HG02623 (cell line): ENCODE data around the gene ERBB4.

ENCODE experiments used
- ATAC-seq: cut with Tn5 transposase; IDR thresholded peaks from one replicate; pipeline ENCODE4 v1.9.1; 2021; ENCODE audit warnings: moderate library complexity; ENCODE audit not compliant: unreplicated experiment

Gene ERBB4

DNA sequence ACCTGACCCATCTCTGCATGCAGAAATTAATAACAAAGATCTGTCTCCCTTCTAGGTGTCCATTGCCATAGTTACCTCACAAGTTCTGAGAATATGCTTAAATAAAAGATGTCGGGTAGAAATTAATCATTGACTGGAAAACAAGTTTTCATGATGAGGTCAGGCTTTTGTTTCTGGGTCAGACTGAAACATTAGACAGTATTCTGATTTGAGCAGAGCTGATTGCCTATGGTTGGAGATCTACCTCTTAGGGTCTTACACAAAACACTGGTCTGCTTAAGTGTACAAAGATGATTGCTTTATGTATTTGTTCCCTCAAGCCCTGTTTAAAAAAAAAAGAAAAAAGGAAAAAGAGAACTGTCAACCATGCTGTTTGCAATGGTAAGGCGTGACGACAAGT lies 1025.8 kb downstream of the ERBB4 start:
- ATAC-seq, result no peak

DNA sequence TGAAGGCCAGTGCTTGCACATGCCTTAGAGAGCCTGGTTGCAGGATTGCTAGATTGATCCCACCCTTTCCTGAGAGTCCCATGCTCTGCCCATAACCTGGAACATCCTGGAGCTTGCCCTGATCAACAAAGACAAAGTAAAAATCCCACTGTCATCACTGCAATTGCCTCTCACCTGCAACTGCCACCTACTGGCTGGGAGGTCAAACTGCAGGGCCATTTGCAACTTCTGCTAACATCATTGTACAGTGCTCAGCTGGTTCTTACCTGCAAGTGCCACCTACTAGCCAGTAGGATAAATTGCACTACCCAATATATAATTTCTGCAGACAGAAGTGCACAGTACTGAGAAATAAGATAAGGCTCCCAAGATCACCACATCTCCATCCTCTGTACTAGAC lies 1034.7 kb downstream of the ERBB4 start:
- peak; percentile 48 for ATAC-seq

DNA sequence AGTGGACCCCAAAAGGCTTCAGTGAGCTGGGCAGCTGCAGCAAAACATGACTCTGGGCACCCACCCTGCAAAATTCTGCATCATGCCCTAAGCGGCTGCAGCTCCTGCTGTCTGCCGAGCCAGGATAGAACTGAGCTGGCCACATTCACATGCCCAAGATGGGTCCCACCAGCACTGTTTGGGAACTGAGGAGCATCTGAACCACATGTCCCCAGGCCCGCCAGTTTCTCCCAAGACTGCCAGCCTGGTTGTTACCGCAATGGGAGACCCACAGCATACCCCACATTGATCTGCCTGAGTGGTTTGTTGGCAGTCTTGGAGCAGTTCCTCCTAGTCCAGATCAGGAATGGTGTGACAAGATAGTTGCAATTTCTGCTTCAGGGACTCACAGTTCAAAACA lies 1035.4 kb downstream of the ERBB4 start:
- no peak for ATAC-seq

DNA sequence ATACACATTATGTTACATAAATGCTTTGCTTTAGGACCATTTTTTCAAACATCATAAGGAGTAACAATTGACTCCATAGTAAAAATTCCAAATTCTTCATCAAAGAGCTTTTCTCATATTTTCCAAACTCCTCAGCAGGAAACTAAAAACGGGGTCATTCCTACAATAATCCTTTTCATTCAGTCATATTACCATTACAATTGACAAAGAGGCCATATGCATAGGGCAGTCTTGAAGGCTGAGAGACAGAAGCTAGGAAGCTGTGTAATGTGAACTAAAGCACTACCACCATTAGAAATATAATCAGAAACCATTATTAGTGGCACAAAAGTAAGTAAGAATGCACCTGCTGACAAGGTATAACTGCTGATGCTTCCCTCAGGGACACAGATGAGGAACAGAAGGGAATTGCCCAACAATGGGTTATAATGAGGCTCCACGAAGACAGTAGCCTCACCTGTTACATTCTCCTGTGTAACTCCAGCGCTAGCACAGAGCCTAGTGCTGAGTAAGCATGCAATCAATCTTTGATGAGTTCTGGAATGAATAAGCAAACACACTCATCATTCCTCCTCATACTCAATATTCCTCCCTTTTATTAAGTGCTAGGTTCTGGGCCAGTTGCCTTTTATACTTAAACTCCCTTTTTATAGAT lies 1039.9 kb downstream of the ERBB4 start:
- no peak for ATAC-seq

DNA sequence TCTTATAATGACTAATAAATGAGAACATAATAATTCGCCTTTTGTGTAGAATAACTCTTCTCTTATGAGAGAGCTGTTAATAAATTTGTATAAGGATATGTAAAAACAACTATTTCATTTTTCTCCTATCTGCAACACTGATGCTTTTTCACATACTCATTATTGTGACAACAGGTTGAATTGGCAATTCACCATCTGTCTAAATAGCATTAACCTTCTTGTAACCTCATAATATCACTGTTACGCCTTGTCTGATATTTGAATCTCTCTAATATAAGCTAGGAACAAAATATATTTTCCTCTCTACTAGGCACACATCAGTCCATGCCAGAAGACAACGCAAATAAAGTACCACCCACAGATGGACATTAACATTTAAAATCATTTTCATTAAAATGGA lies 1043.3 kb downstream of the ERBB4 start:
- no peak for ATAC-seq

DNA sequence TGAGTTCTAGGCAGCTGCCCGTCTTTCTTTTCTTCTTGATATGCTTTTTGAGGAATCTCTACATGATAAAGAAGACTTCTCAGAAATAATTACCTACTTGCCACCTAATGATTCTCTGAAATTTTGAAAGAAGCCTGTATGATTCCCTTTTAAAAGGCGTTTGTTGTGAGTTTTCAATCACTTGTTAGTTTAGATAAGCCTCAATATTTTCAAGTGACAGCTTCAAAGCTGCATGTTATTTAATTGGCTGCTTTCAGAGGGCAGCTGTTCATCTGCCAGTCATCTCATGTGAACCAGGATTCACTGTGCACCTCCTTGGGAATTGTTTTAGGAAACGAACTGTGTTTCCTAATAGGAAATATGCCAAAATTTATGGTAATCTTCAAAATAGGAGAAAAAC lies 1044.1 kb downstream of the ERBB4 start:
- no peak for ATAC-seq

DNA sequence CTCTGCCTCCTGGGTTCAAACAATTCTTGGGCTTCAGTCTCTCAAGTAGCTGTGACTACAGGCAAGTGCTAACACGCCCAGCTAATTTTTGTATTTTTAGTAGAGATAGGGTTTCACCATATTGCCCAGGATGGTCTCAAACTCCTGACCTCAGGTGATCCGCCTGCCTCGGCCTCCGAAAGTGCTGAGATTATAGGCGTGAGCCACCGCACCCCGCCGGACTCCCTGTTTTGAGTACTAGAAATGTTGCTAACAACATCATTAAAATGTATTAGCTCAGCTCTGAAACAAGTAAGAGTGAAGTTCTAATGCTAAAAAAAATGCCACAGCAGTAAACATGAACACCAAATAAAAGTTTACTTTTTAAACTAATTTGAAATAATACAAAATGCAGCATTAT lies 1044.5 kb downstream of the ERBB4 start:
- no peak for ATAC-seq

DNA sequence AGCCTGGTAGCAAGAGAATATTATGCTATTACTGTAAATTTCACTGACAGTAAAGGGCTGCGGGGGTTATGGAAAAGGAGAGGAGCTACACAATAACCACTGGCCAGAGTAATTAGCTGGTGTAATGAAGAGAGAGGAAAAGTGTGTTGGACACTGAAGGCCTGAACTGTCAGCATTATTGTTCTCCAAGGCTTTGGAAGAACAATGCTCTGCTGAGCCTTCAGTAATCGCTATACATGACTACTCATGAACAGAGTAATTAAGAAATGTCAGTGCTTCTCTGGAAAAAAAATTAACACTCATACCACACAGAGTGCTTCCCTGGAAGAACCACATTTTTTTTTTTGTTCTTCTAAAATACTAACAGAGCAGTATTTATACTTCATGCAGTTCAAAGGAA lies 1050.9 kb downstream of the ERBB4 start:
- no peak for ATAC-seq

DNA sequence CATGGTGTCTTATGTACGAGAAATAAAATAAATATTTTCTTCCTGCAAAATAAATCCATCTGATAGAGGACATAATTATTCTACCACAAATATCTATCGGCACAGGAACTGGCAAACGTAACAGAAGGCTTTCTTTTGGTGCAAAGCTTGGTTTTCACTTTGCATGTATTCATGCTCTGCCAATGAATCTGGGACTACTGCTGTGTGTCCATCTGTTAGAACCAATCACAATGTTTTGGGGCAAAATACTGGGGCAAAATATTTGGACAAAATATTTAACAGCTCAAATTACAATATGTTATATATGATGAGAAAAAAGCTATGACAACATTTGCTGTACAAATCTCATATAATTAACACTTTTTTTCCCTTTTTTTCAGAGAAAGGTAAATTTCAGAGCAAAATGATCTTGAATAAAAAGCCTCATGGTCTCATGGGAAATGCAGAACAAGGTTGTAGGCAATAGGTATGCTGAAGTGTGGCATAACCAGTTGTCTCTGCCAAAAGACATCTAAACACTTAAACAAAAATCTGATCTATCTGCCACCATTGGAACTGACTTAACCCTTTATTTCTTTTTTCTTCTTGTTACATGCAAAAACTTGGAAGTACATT lies 1059.0 kb downstream of the ERBB4 start:
- no peak for ATAC-seq

DNA sequence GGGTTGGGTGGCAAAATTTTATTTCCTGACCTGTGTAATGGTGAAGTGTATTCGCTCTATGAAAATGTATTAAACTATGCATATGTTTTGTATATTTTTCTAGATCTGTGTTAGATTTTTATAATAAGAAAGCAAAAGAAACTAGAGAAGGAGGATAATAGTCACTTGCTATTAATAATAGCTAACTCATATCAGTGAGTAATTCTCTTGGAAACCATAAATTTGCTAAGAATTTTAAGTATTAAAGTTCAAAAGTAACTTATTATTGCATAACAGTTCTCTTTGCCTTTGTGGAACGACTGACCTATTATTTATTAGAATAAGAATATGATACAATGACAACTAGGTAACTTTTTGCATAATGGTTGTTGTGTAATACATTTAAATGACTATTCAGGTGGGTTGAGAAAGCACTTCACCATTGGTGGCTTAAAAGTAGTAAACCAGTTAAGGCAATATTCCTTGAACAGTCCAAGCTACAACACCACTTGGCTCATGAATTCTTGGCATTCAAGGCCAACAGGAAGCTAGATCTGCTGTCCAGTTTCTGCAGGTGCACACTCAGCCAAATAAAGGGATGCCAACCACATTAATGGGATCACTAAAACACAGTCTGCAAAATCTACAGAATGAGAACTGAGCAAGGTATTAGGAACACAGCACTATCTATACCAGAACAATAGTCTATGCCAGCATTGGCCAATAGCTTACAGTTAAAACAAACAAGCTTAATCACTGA lies 1060.9 kb downstream of the ERBB4 start:
- no peak for ATAC-seq

DNA sequence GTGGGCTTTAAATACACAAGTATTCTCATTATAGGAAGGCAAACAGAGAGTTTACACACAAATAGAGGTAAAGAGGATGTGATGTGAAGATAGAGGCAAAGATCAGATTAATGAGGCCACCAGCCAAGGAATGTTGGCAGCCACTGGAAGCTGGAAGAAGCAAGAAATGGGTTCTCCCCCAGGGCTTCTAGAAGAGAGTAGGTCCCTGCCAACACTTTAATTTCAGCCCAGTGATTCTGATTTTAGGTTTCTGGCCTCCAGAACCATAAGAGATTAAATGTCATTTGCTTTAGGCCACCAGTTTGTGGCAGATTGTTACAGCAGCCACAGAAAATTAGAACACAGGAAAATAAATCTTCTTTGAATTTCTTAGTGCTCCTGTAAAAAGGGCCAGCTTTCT lies 1065.5 kb downstream of the ERBB4 start:
- ATAC-seq, result no peak

DNA sequence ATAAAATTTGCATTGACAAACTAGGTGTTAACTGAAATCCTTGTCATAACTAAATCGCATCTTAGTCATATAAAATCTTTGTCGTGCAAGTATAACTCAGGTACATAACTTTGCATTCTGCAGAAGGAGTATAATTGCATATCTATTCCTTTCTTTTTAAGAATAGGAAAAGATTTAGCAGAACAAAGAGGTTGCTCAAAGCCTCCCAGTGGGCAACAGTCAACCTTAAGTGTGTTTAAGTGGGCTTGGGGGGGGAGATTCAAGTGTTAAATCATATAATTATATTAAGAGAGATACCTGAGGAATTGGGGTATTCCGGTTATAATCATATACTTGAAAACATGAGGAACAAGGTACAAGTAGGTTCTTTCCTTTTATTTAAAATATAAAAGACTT lies 1068.9 kb downstream of the ERBB4 start:
- no peak for ATAC-seq

DNA sequence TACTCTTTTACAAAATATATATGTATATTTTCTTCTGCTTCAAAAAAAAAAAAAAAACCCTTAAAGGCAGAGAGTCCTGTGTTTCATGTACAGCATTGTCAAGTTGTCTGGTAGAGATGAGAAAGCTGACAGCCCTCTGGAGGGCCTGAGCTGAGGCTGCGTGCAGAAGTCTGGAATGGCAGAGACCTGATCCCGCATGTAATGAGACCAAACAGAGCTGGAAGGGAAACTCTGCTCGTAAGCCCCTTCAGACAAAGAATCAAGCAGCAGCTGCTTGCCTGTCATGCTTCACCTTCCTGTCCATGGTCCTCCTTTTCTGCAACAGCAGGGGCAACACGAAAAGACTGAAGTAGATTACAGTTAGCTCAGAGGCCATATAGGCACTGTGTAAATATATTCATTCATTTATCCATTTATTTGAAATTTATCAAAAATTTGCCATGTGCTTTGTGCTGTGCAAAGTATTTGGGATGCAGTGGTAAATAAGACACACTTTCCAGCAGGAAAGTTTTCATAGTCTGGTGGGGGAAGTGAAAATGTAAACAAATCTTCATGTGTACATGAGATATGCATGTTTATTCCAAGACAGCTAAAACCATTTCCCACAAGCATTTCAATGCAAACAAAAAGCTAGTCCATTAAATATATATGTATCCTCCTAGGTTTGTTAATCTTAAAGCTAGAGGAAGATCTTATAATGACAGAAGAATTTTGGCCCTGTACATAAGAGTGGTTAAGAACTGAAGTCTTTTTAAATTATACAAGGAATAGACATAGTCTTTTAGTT lies 1069.5 kb downstream of the ERBB4 start:
- no peak for ATAC-seq

DNA sequence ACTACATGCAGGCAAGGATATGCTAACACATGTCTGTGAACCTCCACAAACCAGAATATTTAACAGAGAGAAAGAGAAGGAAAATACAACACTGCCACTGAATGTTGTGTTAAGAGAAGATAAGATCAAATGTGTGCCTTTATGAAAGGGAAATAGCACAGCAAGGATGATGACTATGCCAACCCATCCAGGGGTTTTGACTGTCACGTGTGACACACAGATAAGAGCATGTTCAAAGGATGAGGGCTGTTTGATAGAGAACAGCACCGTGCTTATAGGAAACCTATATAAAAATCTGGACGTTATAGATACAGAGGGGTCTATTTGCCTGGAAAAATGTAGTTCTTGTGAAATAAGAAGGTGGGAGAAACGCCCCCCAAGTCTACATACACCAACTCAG lies 1070.4 kb downstream of the ERBB4 start:
- no peak for ATAC-seq

DNA sequence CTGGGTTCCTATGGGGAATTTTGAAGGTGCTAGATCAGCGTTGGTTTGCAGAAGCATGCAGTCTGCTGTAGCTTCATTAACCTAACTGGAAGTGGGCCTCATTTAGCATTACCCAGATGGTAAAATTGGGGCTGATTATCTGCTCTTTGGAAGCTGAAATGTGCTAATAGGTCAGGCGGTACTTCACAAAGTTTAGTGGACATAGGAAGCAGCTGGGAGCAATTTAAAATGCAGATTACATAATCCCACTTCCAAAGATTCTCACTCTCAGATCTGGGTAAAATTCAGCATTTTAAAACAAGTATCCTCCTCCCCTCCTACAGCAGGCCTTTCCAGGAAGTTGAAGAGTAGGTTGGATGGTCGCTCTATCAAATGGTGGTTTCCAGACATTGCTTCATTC lies 1075.2 kb downstream of the ERBB4 start:
- no peak for ATAC-seq

DNA sequence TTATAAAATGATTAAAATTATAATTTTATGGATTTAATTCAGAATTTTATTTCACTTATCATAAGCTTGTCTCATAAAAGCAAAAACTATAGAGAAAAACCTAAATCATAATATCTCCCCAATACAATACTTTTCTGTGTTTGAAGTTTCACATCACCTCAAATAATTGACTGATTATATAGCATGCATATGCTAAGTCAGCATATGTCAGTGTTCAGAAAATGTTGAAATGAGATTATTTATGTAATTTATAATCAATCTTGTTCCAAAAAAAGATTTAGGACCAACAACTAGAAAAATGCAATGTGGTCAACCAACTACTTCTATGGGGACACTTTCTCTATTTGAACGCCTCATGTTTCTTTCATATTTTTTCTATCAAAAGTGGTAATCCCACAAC lies 1079.6 kb downstream of the ERBB4 start:
- no peak for ATAC-seq

DNA sequence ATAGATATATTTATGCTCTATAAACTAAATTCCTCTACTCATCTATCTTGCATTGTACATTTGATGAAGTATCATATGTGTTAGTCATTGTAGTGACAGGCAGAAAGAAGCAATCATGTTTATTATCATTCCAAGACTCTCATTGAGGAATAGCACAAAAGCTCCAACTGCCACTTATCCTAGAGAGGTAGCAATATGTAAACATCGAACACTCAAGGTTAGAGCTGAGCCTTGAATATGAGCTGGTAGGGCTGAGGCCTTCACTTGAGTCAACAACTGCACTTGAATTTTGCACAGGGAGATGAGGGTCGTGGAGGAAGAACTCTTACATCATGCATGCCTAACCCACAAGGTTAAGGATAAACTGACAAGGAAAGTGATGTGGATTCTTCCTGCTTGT lies 1081.3 kb downstream of the ERBB4 start:
- ATAC-seq, result no peak

DNA sequence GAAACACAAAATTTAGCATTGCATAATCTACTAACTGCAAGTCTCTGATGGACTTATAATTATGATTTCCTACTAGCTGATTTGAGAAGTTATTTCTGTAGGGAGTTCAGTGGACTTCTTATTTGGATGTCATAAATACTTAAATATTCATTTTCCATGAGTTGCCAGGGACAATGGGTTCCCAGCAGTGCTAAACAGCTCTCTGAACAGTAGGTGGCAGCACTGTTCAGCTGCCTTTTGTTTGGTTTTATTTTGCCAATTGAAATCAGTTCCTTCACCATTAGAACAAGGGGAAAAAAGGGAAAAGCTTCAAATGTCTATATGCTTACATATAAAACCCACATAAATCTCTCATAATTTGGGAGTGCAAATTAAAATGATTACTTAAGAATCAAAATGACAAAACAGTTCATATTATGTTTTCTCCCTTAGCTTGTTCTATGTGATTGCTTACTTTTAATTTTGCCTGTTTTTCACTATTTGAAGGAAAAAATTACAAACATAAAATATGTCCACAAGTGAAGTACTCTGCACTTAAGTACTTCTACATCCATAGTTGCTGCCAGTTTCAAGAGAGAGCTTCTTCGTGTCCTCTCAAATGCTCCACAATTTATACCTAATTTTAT lies 1083.3 kb downstream of the ERBB4 start:
- ATAC-seq, result peak; percentile 71

DNA sequence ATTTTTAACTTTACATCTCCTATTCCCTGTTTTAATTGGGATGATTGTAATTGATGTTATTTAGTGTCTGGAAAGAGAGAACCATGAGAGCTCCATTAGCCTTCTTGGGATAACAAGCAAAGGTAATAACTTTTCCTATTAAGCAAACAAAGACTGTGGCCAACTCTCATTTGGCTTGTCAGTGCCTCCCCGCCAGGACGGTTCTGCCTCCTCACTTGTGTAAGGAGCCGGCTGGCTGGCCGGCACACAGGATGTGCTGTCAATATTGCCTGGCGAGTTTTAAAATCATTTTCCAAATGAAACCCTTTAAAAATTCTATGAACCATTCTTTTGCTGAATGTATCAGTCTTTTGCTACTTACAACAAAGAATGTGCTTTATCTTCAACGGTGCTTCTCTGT lies 1083.9 kb downstream of the ERBB4 start:
- ATAC-seq, result no peak

DNA sequence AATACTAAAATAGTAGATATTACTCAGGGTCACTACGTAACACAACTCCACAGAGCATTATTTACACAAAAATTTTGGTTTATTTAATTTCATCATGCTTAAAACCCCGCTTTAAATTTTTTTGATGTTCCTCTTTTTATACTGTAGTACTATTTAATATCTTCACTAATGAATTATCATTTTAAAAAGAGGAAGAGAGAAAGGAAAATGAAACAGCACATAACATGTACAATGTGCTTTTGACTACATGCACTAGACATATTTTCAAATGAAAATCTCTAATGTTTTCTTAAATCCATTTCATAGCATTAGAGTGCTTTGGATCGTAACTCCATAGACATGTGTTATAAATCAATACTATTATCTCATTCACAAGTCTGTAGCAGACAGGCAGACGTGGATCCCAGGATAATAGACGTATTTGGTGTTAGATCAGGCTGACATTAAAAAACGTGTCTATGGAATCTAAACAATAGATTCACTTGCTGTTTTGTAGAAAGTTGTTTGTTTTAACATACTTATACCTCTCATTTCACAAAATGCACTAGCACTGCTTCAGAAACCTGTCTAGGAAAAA lies 1085.2 kb downstream of the ERBB4 start:
- ATAC-seq, result no peak

DNA sequence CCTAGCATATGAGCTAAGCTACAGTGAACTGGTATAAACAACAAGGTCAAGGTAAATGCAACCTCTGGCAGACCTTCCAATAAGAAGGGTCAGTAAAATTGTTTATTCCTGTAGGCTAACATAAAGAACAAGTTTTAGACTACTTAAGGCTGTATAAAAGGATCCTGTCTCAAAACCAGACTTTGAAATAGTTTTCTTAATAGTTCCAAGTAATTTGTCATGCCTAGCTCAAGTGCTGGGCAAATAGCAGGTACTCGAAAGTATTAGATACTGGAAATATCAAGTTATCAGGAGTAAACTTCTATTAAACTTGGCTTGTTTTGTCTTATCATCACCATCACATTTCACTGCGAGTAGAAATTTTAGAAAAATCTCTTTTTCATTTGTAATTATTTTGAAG lies 1087.0 kb downstream of the ERBB4 start:
- ATAC-seq, result no peak
